ENCODE measurements around the gene WDR26.

Gene WDR26

GRCh38 chr1:224458296-224458695 is 23.7 kb upstream of the WDR26 start:
- Histone ChIP-seq H4K20me1 (ENCODE audit: insufficient read depth, low read length) (0 out of 2 replicates have a peak, but pooled peaks cover 2% of the 10 kb centered on the region), H2AFZ (ENCODE audit: low read depth, low read length) (no peak overlapping the region), H3K27ac (ENCODE audit: low read length) (no peak overlapping the region), H3K27me3 (ENCODE audit: insufficient read depth, low read length, poor library complexity) (no peaks in the 10 kb centered on the region), H3K4me1 (ENCODE audit: insufficient read depth, low read length) (peaks cover 13% of the 10 kb centered on the region), H3K79me2 (ENCODE audit: insufficient read depth, low read length) (no peaks in the 10 kb centered on the region), H3K36me3 (ENCODE audit: insufficient read depth, low read length) (no peaks in the 10 kb centered on the region), H3K4me3 (ENCODE audit: low read depth in 1 of 2, low read length in 2 of 2) (no peak overlapping the region), H3K9ac (ENCODE audit: low read depth, low read length) (no peak overlapping the region), H3K9me3 (ENCODE audit: insufficient read depth, low read length, severe bottlenecking) (no peaks in the 10 kb centered on the region), H3K4me2 (ENCODE audit: insufficient read depth, low read length) (no peak overlapping the region)
- no peak for ATAC-seq (ENCODE audit: insufficient read depth, low read depth)
- DNase-seq: peak; percentile 10
- no peak for TF ChIP-seq CTCF (IDR thresholded peaks at IDR 0.05; ENCODE audit: borderline replicate concordance, extremely low read depth, low read length, poor library complexity, severe bottlenecking)
- TF ChIP-seq EZH2 (IDR thresholded peaks at IDR 0.05; ENCODE audit: borderline replicate concordance, low read depth, low read length, severe bottlenecking): no peak

- no peak overlapping the region for H3K4me3 ChIP-seq (ENCODE audit: low read depth in 1 of 2, low read length in 2 of 2)
- H3K27me3 ChIP-seq (ENCODE audit: insufficient read depth, low read length, poor library complexity): no peaks in the 10 kb centered on the region
- no peaks in the 10 kb centered on the region for H3K36me3 ChIP-seq (ENCODE audit: insufficient read depth, low read length)
- ATAC-seq (ENCODE audit: insufficient read depth, low read depth) (peak; percentile 36; the same call in 1 of the 3 replicates), DNase-seq (no peak)
- H3K9ac ChIP-seq (ENCODE audit: low read depth, low read length): no peak overlapping the region
- no peak overlapping the region for H2AFZ ChIP-seq (ENCODE audit: low read depth, low read length)
- TF ChIP-seq CTCF (IDR thresholded peaks at IDR 0.05; ENCODE audit: borderline replicate concordance, extremely low read depth, low read length, poor library complexity, severe bottlenecking) (no peak), EZH2 (IDR thresholded peaks at IDR 0.05; ENCODE audit: borderline replicate concordance, low read depth, low read length, severe bottlenecking) (no peak)
- peak overlapping the region; percentile 56; the same call in 1 of the 2 replicates for H3K4me2 ChIP-seq (ENCODE audit: insufficient read depth, low read length)
- no peak overlapping the region for H3K27ac ChIP-seq (ENCODE audit: low read length)
- H3K79me2 ChIP-seq (ENCODE audit: insufficient read depth, low read length): no peaks in the 10 kb centered on the region
- H4K20me1 ChIP-seq (ENCODE audit: insufficient read depth, low read length): 0 out of 2 replicates have a peak, but pooled peaks cover 2% of the 10 kb centered on the region
- no peaks in the 10 kb centered on the region for H3K9me3 ChIP-seq (ENCODE audit: insufficient read depth, low read length, severe bottlenecking)
- H3K4me1 ChIP-seq (ENCODE audit: insufficient read depth, low read length): peaks cover 13% of the 10 kb centered on the region
Measured at GRCh38 chr1:224457782-224458144, 23.2 kb upstream of the WDR26 start.

GRCh38 chr1:224456637-224456953 is 22.0 kb upstream of the WDR26 start:
- ATAC-seq (ENCODE audit: insufficient read depth, low read depth) (no peak; the same call in 1 of the 3 replicates), DNase-seq (no peak)
- Histone ChIP-seq H3K36me3 (ENCODE audit: insufficient read depth, low read length) (no peaks in the 10 kb centered on the region), H4K20me1 (ENCODE audit: insufficient read depth, low read length) (0 out of 2 replicates have a peak, but pooled peaks cover 2% of the 10 kb centered on the region), H3K79me2 (ENCODE audit: insufficient read depth, low read length) (no peaks in the 10 kb centered on the region), H3K27me3 (ENCODE audit: insufficient read depth, low read length, poor library complexity) (no peaks in the 10 kb centered on the region), H3K9me3 (ENCODE audit: insufficient read depth, low read length, severe bottlenecking) (no peaks in the 10 kb centered on the region), H3K4me3 (ENCODE audit: low read depth in 1 of 2, low read length in 2 of 2) (no peak overlapping the region), H3K4me1 (ENCODE audit: insufficient read depth, low read length) (peaks cover 13% of the 10 kb centered on the region), H3K27ac (ENCODE audit: low read length) (peak overlapping the region; percentile 52; the same call in 1 of the 2 replicates), H2AFZ (ENCODE audit: low read depth, low read length) (no peak overlapping the region), H3K9ac (ENCODE audit: low read depth, low read length) (no peak overlapping the region), H3K4me2 (ENCODE audit: insufficient read depth, low read length) (no peak overlapping the region)
- TF ChIP-seq EZH2 (IDR thresholded peaks at IDR 0.05; ENCODE audit: borderline replicate concordance, low read depth, low read length, severe bottlenecking): no peak
- TF ChIP-seq CTCF (IDR thresholded peaks at IDR 0.05; ENCODE audit: borderline replicate concordance, extremely low read depth, low read length, poor library complexity, severe bottlenecking): no peak
